C4-2B (cell line): Measurements from ENCODE around the gene ATP13A1.

Experiments used
- CTCF ChIP-seq: fragments of 450-650 bp; conservative IDR thresholded peaks from 2 replicates; pipeline ENCODE4 v1.5.1; 2017; ENCODE audit warnings: mild to moderate bottlenecking
- ZFX ChIP-seq: fragments of 450-650 bp; IDR thresholded peaks from 2 replicates; pipeline ENCODE4 v1.6.1; 2017

- TF ChIP-seq CTCF (no peak), ZFX (no peak)
Observed at GRCh38 chr19:19672816-19673215, 9.3 kb upstream of the ATP13A1 start.
